Amniotic stem cell (primary cell): ENCODE data around the gene MATCAP1.

Experiments used
- DNase-seq: peaks from one replicate; lab custom pipeline; 2025; lab: John Stamatoyannopoulos, UW

Gene MATCAP1

DNA sequence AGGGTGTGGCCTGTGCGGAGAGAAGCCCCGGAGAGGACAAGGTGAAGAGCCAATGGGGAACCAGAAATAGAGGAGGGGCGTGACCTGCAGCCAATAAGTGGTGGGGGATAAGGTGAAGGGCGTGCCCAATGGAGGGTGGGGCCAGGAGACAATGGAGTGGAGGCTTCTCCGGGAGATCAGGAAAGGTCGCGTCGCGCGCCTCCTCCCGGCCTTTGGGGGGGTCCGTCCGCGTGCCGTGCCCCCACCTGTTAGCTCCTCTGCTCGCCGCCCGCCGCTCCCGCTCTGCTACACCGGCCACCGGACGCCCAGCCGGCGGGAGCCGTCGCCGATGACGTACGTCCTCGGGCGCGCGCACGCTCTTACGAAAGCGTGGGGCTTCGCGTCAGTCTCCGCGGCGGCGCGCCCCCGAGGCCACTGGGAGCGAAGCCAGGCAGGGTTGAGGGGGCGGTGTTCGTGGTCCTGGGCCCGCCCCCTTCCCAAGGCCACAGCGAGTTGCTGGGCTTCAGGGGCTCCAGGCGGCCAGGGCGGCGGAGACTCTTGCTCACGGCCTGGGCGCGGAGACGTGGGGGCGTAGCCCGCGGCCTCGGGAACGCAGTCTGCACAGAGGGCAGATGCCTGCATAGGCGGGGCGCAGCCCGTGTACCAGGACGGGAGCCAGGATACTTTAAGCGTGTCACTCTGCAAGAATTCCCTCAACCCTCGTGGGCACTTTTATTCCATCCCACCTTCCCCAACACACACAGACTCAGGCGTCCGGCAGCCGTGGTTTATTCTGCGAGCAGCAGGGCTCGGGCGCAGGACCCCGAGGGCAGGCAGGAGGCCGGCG is at the start of gene MATCAP1:
Gene MATCAP1, minus strand, starts transcription at position 337 of the 826 bp plus-strand sequence. CDS start 3,353 bp downstream, outside the sequence.
- peak; percentile 94 for DNase-seq

DNA sequence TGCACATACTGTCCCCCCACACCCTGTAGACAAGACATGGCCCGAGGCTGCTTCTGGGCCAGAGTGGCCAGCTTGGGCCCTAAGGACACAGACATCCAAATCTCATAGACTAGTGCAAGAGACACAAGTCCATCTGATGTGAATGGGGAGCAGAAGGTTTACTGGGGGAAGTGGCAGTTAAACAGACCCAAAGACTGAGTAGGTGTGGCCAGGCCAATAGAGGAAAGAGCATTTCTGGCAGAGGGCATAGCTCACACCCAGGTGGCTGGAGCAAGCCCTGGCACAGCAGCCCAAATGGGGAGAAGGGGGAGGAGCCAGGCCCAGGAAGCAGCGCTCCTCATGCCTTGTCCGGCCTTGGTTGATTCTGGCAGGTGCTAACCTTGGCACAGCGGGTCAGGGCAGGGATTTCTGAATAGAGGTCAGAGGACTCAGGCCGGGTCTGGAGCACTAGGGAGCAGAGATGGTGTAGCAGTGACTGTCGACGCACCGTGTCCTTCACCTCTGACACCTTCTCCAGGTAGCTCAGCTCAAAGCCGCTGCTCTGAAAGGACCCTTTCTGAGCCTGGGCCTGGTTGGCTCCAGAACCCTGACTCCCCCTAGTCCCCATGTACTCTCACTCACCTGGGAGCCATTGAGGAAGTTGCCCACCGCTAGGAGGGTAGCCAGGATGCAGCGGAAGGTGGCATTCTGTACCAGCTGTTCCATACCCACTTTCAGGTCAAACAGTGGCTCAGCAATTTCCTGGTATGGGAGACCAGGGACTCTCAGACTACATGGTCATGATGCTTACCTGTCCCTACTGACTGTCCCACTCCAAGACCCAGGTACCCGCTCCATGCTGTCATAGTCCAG is 47.3 kb upstream of the MATCAP1 start:
- DNase-seq = no peak

DNA sequence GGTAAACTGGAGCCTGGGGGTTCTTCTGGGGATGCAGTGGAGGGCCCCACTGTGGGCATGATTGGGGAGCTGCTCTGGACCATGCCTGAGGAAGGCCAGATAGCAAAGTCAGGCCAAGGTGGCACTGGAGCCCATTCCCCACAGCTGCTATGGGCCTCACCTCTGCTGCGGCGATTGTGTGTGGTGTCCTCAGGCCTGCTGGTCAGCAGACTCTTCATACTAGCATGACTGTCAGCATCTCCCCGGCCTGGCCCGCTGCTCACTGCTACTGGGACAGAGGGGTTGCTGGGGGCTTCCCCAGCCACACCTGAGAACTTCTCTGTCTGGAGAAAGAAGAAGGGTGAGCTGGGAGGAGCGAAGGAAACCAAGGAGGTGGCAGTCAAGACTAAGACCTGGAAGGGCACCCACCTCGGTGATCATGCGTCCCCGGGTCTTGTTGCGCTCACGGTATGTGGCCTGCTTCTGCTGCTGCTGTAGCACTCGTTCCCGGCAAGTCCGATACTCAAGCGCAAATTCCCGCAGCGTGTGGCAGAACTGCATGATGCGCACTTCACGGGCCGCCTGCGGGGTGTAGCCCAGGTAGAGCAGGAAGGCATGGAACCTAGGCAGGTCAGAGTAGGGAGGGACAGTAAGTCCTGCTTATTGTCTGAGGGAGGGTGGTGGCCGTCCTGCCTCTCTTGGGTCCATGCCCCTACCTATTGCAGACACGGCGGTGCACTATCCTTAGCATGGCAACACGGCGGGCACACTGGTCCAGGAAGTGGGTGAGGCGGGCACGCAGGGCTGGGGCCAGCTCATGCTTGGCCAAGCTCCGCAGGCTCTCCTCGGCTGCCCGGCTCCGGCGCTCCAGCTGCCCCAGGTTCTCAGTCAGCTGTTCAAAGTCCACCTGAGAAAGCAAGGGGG is 46.4 kb upstream of the MATCAP1 start:
- no peak for DNase-seq

DNA sequence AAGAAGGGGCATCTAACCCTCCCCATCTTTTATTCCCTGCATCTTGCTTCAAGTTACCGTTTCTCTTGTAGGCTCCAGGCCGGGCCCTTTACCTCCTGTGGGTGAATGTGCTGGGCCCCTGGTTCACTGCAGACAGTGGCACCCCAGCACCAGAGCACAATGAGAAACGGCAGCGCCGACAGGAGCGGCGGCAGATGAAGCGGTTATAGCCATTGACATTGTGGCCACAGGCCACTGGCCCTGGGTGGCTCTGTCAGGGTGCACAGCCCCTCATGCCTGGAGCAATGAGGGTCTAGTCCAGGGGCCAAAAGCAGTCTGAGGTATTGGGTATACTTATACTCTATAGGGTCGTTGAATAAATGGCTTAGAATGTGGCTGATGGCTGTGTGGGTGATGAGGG is 45.1 kb upstream of the MATCAP1 start:
- no peak for DNase-seq

DNA sequence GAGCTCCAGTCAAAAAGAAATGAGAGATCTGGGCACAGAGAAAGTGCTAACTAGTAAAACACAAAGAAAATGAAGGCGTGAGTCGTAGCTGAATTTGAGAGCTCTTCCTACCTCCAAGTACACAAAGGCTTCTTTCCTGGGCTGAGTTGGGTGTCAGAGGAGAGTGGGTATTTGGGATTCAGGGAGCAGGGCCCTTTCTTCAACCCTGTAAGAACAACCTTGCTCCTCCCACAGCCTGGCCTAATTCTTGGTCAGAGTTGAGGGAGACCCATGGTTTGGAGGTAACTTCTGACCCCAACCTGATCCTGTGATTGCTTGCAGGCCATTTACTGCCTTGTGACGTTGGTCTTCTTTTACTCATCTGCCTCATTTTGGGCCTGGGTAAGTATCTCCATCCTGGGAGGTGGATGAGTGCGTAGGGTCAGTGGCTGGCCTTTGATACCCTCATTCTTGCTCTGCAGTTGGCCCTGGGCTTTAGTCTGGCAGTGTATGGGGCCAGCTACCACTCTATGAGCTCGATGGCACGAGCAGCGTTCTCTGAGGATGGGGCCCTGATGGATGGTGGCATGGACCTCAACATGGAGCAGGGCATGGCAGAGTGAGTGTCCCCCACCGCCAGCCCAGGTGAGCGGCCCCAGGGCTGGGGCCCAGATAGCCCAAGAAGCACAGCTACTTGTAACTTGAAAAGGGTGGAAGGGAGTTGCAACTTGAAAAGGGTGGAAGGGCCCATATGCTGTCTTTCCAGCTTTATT is 44.4 kb upstream of the MATCAP1 start:
- no peak for DNase-seq

- DNase-seq = no peak
Observed at GRCh38 chr16:67227567-67227921, 43.8 kb upstream of the MATCAP1 start.

DNA sequence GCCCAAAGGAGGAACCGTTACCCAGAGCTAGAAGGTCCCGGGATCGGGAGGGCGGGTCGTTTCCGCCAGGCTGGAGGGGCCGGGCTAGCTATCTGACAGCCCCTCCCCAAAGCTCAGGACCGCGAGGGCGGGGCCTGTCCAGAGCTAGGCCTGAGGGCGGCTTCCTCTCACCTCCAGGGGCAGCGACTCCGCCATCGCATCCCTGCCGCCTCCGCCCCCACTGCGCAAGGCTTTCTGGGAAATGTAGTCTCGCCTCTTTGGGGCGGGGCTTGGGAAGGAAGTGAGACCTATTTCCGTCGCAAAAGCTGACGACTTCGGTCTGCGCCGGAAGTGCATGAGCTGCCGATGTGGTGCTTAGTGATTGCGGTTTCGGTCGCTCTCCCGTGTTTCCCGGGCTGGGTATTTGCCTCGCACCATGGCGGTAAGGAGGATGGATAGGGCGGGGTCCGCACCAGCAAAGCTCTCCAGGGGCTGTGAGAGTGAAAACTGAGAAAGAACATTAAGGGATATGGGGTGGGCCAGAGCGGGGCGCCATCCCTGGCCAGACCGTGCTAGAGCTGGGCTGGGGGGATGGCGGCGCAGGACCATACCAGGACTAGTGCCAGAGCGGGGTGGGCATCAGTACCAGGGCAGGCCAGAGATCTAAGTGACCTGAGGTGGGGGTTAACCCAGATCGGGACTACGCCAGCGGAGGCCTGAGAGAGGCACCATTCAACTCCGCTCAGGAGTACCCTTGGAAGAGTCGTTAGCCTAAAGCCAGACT is 43.2 kb upstream of the MATCAP1 start, which contains the start of gene TMEM208:
Gene TMEM208, plus strand, starts transcription at position 327 of the 763 bp plus-strand sequence. Its CDS starts 89 bp downstream, at position 416.
- peak; percentile 92 for DNase-seq

GRCh38 chr16:67226295-67226803 is 42.6 kb upstream of the MATCAP1 start:
- no peak for DNase-seq

DNA sequence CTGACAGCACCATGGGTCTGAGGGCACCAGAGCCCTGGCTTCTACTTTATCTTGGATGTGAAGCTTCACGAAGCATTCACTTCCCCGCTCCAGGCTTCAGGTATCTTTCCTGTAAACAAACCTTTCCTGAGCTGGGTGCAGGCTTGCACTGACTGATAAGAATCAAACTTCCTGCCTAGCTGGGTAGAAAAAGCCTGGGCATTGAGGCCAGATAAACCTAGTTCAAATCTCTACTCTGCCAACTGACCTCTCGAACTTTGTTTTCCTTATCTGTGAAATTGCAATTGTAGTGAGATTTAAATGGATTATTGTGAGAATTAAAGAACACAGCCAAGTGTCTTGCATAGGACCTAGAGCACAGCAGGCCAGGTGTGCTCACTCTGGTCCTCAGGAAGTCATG is 40.2 kb upstream of the MATCAP1 start:
- DNase-seq = no peak

- DNase-seq = no peak
Observed at GRCh38 chr16:67216612-67217490, 33.1 kb upstream of the MATCAP1 start.

DNA sequence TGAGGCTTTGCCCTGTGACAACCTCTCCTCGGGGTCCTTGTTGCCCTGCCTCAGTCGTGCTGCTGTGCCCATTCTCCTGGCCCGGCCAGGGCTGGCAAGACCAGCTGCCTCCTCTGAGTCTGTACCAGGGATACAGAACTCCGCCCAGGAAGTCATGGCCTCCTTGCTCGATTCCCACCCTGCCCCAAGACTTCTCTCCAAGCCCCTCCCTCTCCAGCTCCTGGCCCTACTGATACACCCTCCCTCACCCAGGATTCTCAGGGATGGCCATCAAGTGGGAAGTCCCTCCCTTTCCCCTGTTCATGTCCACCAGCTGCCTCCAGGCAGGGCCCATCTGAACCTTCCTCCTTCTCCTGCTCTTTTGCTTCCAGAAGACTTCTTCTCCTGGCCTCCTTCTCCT is 31.9 kb upstream of the MATCAP1 start:
- no peak for DNase-seq

DNA sequence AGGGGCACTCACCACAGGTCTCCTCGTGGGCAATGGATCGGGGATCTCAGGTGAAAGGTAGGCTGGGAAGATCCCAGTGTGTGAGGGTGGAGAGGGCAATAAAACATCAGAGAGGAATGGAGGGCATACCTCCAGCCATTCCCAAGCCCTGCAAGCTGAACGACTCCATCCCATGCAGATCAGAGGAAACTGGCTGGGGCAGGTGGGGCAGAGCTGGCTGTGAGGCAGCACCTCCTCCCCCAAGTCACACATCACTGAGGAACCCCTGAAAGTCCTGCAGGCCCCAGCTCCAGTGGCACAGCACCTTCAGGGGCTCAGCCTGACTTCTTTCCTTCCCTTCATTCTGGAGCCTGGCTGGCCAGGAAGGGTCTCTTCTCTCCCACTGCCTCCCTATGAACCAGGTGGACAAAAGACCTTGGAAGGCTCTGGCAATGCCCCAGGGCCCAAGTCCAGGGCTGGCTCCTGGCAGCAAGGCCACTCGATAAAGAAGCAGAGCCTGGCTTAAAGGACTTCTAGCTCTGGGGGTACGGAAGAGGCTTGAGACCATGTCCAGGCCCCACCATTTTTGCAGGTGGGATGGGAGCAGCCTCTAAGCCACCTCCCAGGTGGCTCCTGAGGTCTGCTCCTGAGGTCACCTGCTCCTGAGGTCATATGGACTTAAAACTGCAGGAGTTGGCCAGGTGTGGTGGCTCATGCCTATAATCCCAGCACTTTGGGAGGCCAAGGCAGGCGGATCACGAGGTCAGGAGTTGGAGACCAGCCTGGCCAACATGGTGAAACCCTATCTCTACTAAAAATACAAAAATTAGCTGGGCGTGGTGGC is 29.6 kb upstream of the MATCAP1 start:
- no peak for DNase-seq

- DNase-seq = no peak
Observed at GRCh38 chr16:67212766-67213165, 29.0 kb upstream of the MATCAP1 start.

DNA sequence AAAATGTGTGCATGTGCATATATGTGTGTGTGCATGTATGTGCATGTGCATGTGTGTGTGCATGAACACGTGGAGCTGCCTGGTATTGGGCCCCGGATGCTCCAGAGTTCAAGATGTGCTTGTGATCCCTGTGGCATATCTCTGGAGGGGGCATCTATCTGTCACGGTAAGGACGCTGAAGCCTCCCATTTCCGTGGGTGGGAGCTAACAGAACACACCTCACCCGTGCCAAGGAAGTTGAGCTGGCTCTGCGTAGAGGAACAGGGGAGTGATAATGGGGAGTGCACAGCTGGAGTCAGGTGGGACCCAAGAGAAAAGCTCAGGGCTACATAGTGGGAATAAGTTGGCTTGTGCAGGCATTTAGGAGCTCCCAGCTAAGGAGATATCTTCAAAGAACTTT is 27.9 kb upstream of the MATCAP1 start:
- DNase-seq = no peak

GRCh38 chr16:67210069-67210937 is 26.5 kb upstream of the MATCAP1 start:
- DNase-seq = no peak

GRCh38 chr16:67209565-67209964 is 25.8 kb upstream of the MATCAP1 start:
- no peak for DNase-seq

DNA sequence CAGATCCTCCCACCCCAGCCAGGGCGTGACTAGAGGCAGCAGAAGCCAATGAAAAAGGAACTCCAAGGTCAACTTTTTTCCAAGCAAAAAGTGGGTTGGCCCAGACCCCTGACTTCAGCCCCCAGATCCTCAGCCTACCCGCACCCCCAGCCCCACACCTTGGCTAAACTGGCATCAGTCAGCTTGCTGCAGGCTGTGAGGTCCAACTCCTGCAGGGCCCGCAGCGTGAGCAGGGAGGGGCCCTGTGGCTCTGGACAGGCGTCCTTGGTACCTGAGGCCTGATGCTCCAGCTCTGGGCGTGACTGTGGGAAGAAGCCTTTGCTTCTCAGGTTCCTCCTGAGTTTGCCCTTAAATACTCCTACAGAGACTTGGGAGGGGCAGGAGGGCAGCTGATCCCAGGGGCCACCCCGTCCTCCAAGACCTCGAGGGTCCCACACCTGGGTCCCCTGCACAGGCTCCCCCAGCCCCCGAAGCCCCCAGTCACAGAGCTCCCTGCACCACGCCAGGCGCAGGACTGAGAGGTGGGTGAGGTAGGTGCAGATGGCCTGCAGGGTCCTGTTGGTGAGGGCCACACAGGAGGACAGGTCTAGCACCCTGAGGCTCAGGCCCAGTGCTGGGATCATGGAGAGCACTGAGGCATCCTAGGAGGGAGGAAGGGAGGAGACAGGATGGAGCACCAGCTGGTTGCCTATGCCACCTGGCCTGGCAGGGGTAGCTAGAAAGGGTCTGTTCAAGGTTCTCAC is 24.6 kb upstream of the MATCAP1 start:
- DNase-seq = no peak
